Measurements from ENCODE around the gene SNX8. TPM values are rescaled to one million over a fixed set of nuclear protein-coding genes. Genes with fewer than 3 reads are reported as not detected.

The SNX8 gene
- total RNA-seq, 1 donor from 2014 or later: 41.5 TPM

GRCh38 chr7:2218444-2218785 is 95.8 kb downstream of the SNX8 start:
- Mint-ChIP-seq H3K27ac (ENCODE audit: unreplicated experiment) (no peak overlapping the region), H3K36me3 (ENCODE audit: unreplicated experiment) (peaks cover 37% of the 10 kb centered on the region), H3K9me3 (ENCODE audit: unreplicated experiment) (no peaks in the 10 kb centered on the region), H3K4me1 (ENCODE audit: unreplicated experiment) (no peaks in the 10 kb centered on the region), H3K4me3 (ENCODE audit: unreplicated experiment) (no peak overlapping the region), H3K27me3 (ENCODE audit: unreplicated experiment) (no peaks in the 10 kb centered on the region)
- DNase-seq (ENCODE audit: extremely low spot score, unreplicated experiment): no peak
- TF ChIP-seq CTCF (IDR thresholded peaks at IDR 0.05): no peak

- H3K36me3 Mint-ChIP-seq (ENCODE audit: unreplicated experiment): peaks cover 40% of the 10 kb centered on the region
- DNase-seq (ENCODE audit: extremely low spot score, unreplicated experiment): no peak
- H3K4me1 Mint-ChIP-seq (ENCODE audit: unreplicated experiment): no peaks in the 10 kb centered on the region
- no peak overlapping the region for H3K4me3 Mint-ChIP-seq (ENCODE audit: unreplicated experiment)
- H3K27ac Mint-ChIP-seq (ENCODE audit: unreplicated experiment): no peak overlapping the region
- H3K27me3 Mint-ChIP-seq (ENCODE audit: unreplicated experiment): no peaks in the 10 kb centered on the region
- H3K9me3 Mint-ChIP-seq (ENCODE audit: unreplicated experiment): no peaks in the 10 kb centered on the region
- no peak for TF ChIP-seq CTCF (IDR thresholded peaks at IDR 0.05)
These were observed 96.4 kb downstream of the SNX8 start for GRCh38 chr7:2217716-2218443.

GRCh38 chr7:2217206-2217605 is 97.0 kb downstream of the SNX8 start:
- peaks cover 41% of the 10 kb centered on the region for H3K36me3 Mint-ChIP-seq (ENCODE audit: unreplicated experiment)
- H3K4me3 Mint-ChIP-seq (ENCODE audit: unreplicated experiment): no peak overlapping the region
- no peak for DNase-seq (ENCODE audit: extremely low spot score, unreplicated experiment)
- no peaks in the 10 kb centered on the region for H3K27me3 Mint-ChIP-seq (ENCODE audit: unreplicated experiment)
- H3K9me3 Mint-ChIP-seq (ENCODE audit: unreplicated experiment): no peaks in the 10 kb centered on the region
- H3K4me1 Mint-ChIP-seq (ENCODE audit: unreplicated experiment): no peaks in the 10 kb centered on the region
- no peak overlapping the region for H3K27ac Mint-ChIP-seq (ENCODE audit: unreplicated experiment)
- TF ChIP-seq CTCF (IDR thresholded peaks at IDR 0.05): no peak

- Mint-ChIP-seq H3K27ac (ENCODE audit: unreplicated experiment) (no peak overlapping the region), H3K4me3 (ENCODE audit: unreplicated experiment) (no peak overlapping the region), H3K27me3 (ENCODE audit: unreplicated experiment) (no peaks in the 10 kb centered on the region), H3K4me1 (ENCODE audit: unreplicated experiment) (no peaks in the 10 kb centered on the region), H3K9me3 (ENCODE audit: unreplicated experiment) (no peaks in the 10 kb centered on the region), H3K36me3 (ENCODE audit: unreplicated experiment) (peaks cover 46% of the 10 kb centered on the region)
- TF ChIP-seq CTCF (IDR thresholded peaks at IDR 0.05): no peak
- no peak for DNase-seq (ENCODE audit: extremely low spot score, unreplicated experiment)
These were observed 98.4 kb downstream of the SNX8 start for GRCh38 chr7:2215851-2216250.

GRCh38 chr7:2214636-2215035 is 99.6 kb downstream of the SNX8 start:
- Mint-ChIP-seq H3K4me3 (ENCODE audit: unreplicated experiment) (no peak overlapping the region), H3K27ac (ENCODE audit: unreplicated experiment) (no peak overlapping the region), H3K4me1 (ENCODE audit: unreplicated experiment) (no peaks in the 10 kb centered on the region), H3K36me3 (ENCODE audit: unreplicated experiment) (peaks cover 48% of the 10 kb centered on the region), H3K9me3 (ENCODE audit: unreplicated experiment) (no peaks in the 10 kb centered on the region), H3K27me3 (ENCODE audit: unreplicated experiment) (no peaks in the 10 kb centered on the region)
- TF ChIP-seq CTCF (IDR thresholded peaks at IDR 0.05): no peak
- DNase-seq (ENCODE audit: extremely low spot score, unreplicated experiment): no peak
